HepG2 (cell line): Measurements from ENCODE around the gene SHQ1. TPM values are rescaled to one million over a fixed set of nuclear protein-coding genes. Genes with fewer than 3 reads are reported as not detected.

Experiments
- ATAC-seq: fragments of 200-7000 bp; cut with Tn5 transposase; 3 replicates; pipeline ENCODE4 v1.9.1; 2020; ENCODE audit warnings: mild to moderate bottlenecking, moderate library complexity
- BruUV-seq: library from RNA; stranded (reverse); fragments of 400-500 nt; replicated peaks from 2 replicates; lab custom pipeline; 2021; lab: Mats Ljungman, UMichigan
- CTCF ChIA-PET: fragments of 300-600 bp; formaldehyde crosslinking; extraction: SDS; loops from one replicate; lab custom pipeline; 2021; ENCODE audit warnings: low total read pairs, inconsistent platforms, low intra/inter-chr PET ratio; lab: Yijun Ruan, JAX
- POLR2A ChIA-PET: fragments of 350-600 bp; sonication (Branson Sonifier 250); formaldehyde crosslinking; loops from one replicate; lab custom pipeline; 2020; ENCODE audit warnings: antibody characterized with exemption, inconsistent platforms; lab: Yijun Ruan, JAX
- DNase-seq: peaks from one replicate; pipeline ENCODE4 v3.0.0-alpha.2; 2015; ENCODE audit warnings: low spot score
- FAIRE-seq: peaks from 3 replicates; lab custom pipeline; 2011; peaks lifted over from hg19 to GRCh38; lab: Jason Lieb, UNC
- H2AFZ ChIP-seq: one replicate; pipeline ENCODE4 v1.6.1; 2011; ENCODE audit warnings: low read length, inconsistent platforms
- H3K27ac ChIP-seq: fragments of 300-600 bp; 3 replicates; pipeline ENCODE4 v1.8.0; 2011; ENCODE audit warnings: mixed run types, mild to moderate bottlenecking, mixed read lengths, low read length, inconsistent platforms; ENCODE audit not compliant: insufficient read depth; ENCODE audit errors: extremely low read length
- H3K27me3 ChIP-seq, 2 experiments: fragments of 200-600 bp in 1 of 2; 2 replicates in 1 of 2; 3 replicates in 1 of 2; pipeline versions ENCODE4 v1.6.0 to v1.8.0; 2011; ENCODE audit warnings: low read length in 2 of 2, mild to moderate bottlenecking in 2 of 2, moderate library complexity in 2 of 2, inconsistent platforms in 1 of 2; ENCODE audit not compliant: insufficient read depth in 2 of 2, control insufficient read depth in 1 of 2
- H3K36me3 ChIP-seq, 2 experiments: fragments of 200-600 bp in 1 of 2; replicated peaks in 1 of 2; 2 replicates in 1 of 2; 3 replicates in 1 of 2; pipeline versions ENCODE4 v1.5.1 to v1.8.0; 2011; ENCODE audit warnings: low read length in 2 of 2, inconsistent platforms in 1 of 2; ENCODE audit not compliant: insufficient read depth in 2 of 2, control insufficient read depth in 1 of 2
- H3K4me1 ChIP-seq: 2 replicates; pipeline ENCODE4 v1.5.1; 2012; ENCODE audit warnings: low read length, inconsistent platforms; ENCODE audit not compliant: insufficient read depth
- H3K4me2 ChIP-seq: 2 replicates; pipeline ENCODE4 v1.6.0; 2011; ENCODE audit warnings: low read depth, low read length, inconsistent platforms
- H3K4me3 ChIP-seq, 3 experiments: fragments of 200-600 bp in 1 of 3; sonication (generic), shearing (Covaris generic) in 1 of 3; replicated peaks in 1 of 3; 2 replicates each; pipeline ENCODE4 v1.5.1; 2011 to 2016; ENCODE audit warnings: low read length in 3 of 3, inconsistent platforms in 2 of 3, low read depth in 2 of 3, mild to moderate bottlenecking in 2 of 3, control low read depth in 1 of 3, mixed read lengths in 1 of 3; ENCODE audit not compliant: insufficient read depth in 1 of 3
- H3K79me2 ChIP-seq: one replicate; pipeline ENCODE4 v1.6.1; 2011; ENCODE audit warnings: low read length, inconsistent platforms; ENCODE audit not compliant: insufficient read depth
- H3K9ac ChIP-seq: 2 replicates; pipeline ENCODE4 v1.6.0; 2011; ENCODE audit warnings: mild to moderate bottlenecking, low read depth, low read length, inconsistent platforms; ENCODE audit not compliant: insufficient read depth
- H3K9me3 ChIP-seq: 2 replicates; pipeline ENCODE4 v1.5.1; 2012; ENCODE audit warnings: mild to moderate bottlenecking, low read length
- H4K20me1 ChIP-seq: 2 replicates; pipeline ENCODE4 v1.6.0; 2011; ENCODE audit warnings: inconsistent platforms, mild to moderate bottlenecking, low read length, moderate library complexity; ENCODE audit not compliant: insufficient read depth
- CC2D1A ChIP-seq: sonication (generic); formaldehyde crosslinking; IDR thresholded peaks from 2 replicates; pipeline ENCODE4 v1.8.1; 2023; ENCODE audit warnings: mild to moderate bottlenecking, missing genetic modification reagents
- SIX1 ChIP-seq: sonication (generic); formaldehyde crosslinking; IDR thresholded peaks from 2 replicates; pipeline ENCODE4 v1.4.0; 2020; ENCODE audit warnings: missing genetic modification reagents, borderline replicate concordance
- STAG1 ChIP-seq: sonication (generic); formaldehyde crosslinking; IDR thresholded peaks from 2 replicates; pipeline ENCODE4 v1.4.0; 2020; ENCODE audit warnings: missing genetic modification reagents
- TP53 ChIP-seq: sonication (generic); formaldehyde crosslinking; conservative IDR thresholded peaks from 2 replicates; pipeline ENCODE4 v1.4.0; 2020; ENCODE audit warnings: missing genetic modification reagents
- ZNF317 ChIP-seq: sonication (generic); formaldehyde crosslinking; IDR thresholded peaks from 2 replicates; pipeline ENCODE4 v1.5.0; 2020; ENCODE audit warnings: mild to moderate bottlenecking, missing genetic modification reagents
- ZNF549 ChIP-seq: sonication (generic); formaldehyde crosslinking; IDR thresholded peaks from 2 replicates; pipeline ENCODE4 v1.5.0; 2020; ENCODE audit warnings: missing genetic modification reagents
- ZNF747 ChIP-seq: sonication (generic); formaldehyde crosslinking; IDR thresholded peaks from 2 replicates; pipeline ENCODE4 v1.8.1; 2023; ENCODE audit warnings: missing genetic modification reagents, mild to moderate bottlenecking, borderline replicate concordance
- WGBS: methylation state at CpG from one replicate; pipeline ENCODE4 v1.1.6; 2017; ENCODE audit warnings: low lambda C conversion rate; 5-methylcytosine and 5-hydroxymethylcytosine counted together
- in situ Hi-C: cut with HindIII; loops from 2 replicates; pipeline ENCODE4 v1.10.0; 2017; ENCODE audit warnings: low pct_unique_long_range_greater_than_20kb; ENCODE audit not compliant: extremely low pct_ligation_motif_present
- intact Hi-C: fragments of 100-400 bp; cut with micrococcal nuclease; formaldehyde crosslinking; loops from one replicate; pipeline ENCODE4 v1.10.0; 2022; ENCODE audit not compliant: unreplicated experiment
- polyA plus RNA-seq, 8 experiments: library from polyadenylated mRNA; depleted of rRNA in 3 of 8; stranded (reverse) in 7 of 8; unstranded in 1 of 8; fragments of >200 nt; fragmentation: Illumina TruSeq in 4 of 8; extraction: Trizol in 4 of 8; gene quantifications; 2 replicates each; pipeline versions ENCODE4 v1.2.1 to v1.2.3, GENCODE V29; 2011 to 2016; ENCODE audit warnings: low read depth in 4 of 8, missing spikeins in 1 of 8, mixed read lengths in 1 of 8; ENCODE audit not compliant: insufficient read depth in 1 of 8
- total RNA-seq, 5 experiments: library from RNA; depleted of rRNA; stranded (reverse); fragments of >200 nt; fragmentation: Illumina TruSeq; extraction: Trizol; gene quantifications; 2 replicates each; pipeline ENCODE4 v1.2.3, GENCODE V29; 2016; ENCODE audit warnings: low read depth in 1 of 5
- TF ChIP-seq, protein P1 (sequence below): sonication (generic); formaldehyde crosslinking; IDR thresholded peaks from 2 replicates; pipeline ENCODE4; 2020; ENCODE audit warnings: missing genetic modification reagents, mild to moderate bottlenecking, borderline replicate concordance
- TF ChIP-seq, protein P2 (sequence below): sonication (generic); formaldehyde crosslinking; IDR thresholded peaks from 2 replicates; pipeline ENCODE4 v1.4.0; 2020; ENCODE audit warnings: mild to moderate bottlenecking, missing genetic modification reagents
- TF ChIP-seq, protein P3 (sequence below): sonication (generic); formaldehyde crosslinking; IDR thresholded peaks from 2 replicates; pipeline ENCODE4 v1.8.0; 2022; ENCODE audit warnings: missing genetic modification reagents, mild to moderate bottlenecking, inconsistent platforms, borderline replicate concordance
- TF ChIP-seq, protein P4 (sequence below): sonication (generic); formaldehyde crosslinking; IDR thresholded peaks from 2 replicates; pipeline ENCODE4 v1.8.0; 2023; ENCODE audit warnings: mild to moderate bottlenecking, missing genetic modification reagents

Gene SHQ1
- total and polyA plus RNA-seq, 2 of the 13 experiments (the other 11 are each of a cell fraction or from before 2014, with no cell fraction given), result 5.5 to 20.3 TPM

DNA sequence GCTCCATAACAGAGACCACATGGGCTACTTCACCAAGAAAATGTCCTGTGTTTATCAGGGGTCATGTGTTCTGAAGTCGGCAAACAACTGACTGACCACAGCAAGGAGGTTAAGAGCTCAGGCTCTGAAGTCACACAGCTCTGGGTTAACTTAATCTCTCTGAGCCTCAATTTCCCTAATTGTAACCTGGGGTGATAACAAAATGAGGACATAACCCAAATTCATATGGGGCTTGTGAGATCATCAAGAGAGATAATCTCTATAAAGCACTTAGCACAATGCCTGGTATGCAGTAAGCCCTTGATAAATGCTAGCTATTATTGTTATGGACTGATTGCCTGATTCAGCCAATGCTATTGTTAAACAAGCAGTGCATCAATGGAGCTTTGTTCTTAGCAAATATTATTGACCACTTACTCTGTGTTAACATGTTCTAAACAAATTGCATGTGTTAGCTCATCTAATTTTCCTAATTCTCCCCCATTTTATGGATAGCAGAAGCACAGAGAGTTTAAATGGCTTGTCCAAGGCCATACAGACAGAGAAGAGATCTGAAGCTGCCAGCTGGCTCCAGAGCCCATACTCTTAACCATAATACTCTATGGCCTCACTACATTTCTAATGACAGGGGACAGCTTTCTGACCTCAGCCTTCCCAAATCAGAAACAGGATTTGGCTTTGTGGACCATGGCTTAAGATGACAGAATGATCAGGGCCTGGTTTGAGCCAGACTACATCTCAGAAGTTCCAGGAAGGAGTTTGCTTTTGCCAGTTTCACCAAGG, 78.3 kb downstream of the SHQ1 start (continued):
- TF ChIP-seq ZNF317 (CRISPR knock-in tag) (no peak), CC2D1A (no peak)
- TF ChIP-seq, protein P1, sequence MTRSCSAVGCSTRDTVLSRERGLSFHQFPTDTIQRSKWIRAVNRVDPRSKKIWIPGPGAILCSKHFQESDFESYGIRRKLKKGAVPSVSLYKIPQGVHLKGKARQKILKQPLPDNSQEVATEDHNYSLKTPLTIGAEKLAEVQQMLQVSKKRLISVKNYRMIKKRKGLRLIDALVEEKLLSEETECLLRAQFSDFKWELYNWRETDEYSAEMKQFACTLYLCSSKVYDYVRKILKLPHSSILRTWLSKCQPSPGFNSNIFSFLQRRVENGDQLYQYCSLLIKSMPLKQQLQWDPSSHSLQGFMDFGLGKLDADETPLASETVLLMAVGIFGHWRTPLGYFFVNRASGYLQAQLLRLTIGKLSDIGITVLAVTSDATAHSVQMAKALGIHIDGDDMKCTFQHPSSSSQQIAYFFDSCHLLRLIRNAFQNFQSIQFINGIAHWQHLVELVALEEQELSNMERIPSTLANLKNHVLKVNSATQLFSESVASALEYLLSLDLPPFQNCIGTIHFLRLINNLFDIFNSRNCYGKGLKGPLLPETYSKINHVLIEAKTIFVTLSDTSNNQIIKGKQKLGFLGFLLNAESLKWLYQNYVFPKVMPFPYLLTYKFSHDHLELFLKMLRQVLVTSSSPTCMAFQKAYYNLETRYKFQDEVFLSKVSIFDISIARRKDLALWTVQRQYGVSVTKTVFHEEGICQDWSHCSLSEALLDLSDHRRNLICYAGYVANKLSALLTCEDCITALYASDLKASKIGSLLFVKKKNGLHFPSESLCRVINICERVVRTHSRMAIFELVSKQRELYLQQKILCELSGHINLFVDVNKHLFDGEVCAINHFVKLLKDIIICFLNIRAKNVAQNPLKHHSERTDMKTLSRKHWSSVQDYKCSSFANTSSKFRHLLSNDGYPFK (CRISPR knock-in tag), result no peak
- TF ChIP-seq, protein P2, sequence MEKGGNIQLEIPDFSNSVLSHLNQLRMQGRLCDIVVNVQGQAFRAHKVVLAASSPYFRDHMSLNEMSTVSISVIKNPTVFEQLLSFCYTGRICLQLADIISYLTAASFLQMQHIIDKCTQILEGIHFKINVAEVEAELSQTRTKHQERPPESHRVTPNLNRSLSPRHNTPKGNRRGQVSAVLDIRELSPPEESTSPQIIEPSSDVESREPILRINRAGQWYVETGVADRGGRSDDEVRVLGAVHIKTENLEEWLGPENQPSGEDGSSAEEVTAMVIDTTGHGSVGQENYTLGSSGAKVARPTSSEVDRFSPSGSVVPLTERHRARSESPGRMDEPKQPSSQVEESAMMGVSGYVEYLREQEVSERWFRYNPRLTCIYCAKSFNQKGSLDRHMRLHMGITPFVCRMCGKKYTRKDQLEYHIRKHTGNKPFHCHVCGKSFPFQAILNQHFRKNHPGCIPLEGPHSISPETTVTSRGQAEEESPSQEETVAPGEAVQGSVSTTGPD (CRISPR knock-in tag), result no peak

DNA sequence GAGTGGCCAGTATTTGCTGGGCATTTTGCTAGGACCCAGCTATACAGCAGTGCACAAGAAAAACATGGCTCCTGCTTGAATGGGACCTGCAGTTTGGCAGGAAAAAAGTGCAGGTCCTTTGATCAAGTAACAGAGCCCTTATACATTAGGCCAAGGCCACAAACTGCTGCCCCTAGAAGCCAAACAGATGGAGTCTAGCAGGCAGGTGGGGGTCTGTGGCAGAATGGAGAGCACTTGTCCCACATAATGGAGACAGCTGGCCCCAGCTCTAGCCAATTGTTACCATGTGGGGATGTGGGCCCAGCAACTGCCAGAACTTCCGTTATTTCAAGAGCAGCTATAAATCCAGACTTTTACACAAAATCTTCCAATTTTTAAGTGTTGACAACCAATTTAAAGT, 79.3 kb downstream of the SHQ1 start:
- H3K9ac ChIP-seq, result no peak overlapping the region
- FAIRE-seq (no peak), DNase-seq (no peak), ATAC-seq (no peak)
- H3K79me2 ChIP-seq, result no peaks in the 10 kb centered on the region
- H3K4me3 ChIP-seq, result no peak overlapping the region
- H4K20me1 ChIP-seq, result no peaks in the 10 kb centered on the region
- ChIA-PET POLR2A (no interaction called here), CTCF (no interaction called here)
- no TSS peak for BruUV-seq
- H3K36me3 ChIP-seq, result 0 out of 5 replicates have a peak, but pooled peaks cover 0 to 6% of the 10 kb centered on the region in 2 experiments
- H3K4me1 ChIP-seq, result no peaks in the 10 kb centered on the region
- no peak for TF ChIP-seq TP53 (CRISPR knock-in tag)
- TF ChIP-seq, protein P1 (CRISPR knock-in tag), result no peak
- TF ChIP-seq, protein P3, sequence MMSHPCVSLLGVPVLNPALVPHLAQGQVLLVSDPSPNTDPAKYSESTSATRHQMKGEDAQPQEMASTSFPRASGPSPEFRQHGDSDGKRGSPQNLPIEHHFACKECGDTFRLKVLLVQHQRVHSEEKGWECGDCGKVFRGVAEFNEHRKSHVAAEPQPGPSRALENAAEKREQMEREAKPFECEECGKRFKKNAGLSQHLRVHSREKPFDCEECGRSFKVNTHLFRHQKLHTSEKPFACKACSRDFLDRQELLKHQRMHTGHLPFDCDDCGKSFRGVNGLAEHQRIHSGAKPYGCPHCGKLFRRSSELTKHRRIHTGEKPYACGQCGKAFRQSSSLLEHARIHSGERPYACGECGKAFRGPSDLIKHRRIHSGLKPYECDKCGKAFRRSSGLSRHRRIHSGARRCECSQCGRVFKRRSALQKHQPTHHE (CRISPR knock-in tag), result no peak
- no peak for TF ChIP-seq SIX1 (CRISPR knock-in tag)
- no peak for TF ChIP-seq ZNF549
- TF ChIP-seq, protein P4, sequence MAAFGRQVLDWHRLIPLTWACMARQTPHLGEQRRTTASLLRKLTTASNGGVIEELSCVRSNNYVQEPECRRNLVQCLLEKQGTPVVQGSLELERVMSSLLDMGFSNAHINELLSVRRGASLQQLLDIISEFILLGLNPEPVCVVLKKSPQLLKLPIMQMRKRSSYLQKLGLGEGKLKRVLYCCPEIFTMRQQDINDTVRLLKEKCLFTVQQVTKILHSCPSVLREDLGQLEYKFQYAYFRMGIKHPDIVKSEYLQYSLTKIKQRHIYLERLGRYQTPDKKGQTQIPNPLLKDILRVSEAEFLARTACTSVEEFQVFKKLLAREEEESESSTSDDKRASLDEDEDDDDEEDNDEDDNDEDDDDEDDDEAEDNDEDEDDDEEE, result no peak
- no peak for TF ChIP-seq ZNF747
- no peak for TF ChIP-seq STAG1 (CRISPR knock-in tag)
- H2AFZ ChIP-seq, result no peak overlapping the region
- in situ Hi-C loops (no loop called here), intact Hi-C loops (no loop called here)
- no peak overlapping the region for H3K4me2 ChIP-seq
- WGBS, result 88% methylated on average over 1 of the region's 1 CpG
- H3K27me3 ChIP-seq, result no peaks in the 10 kb centered on the region
- no peaks in the 10 kb centered on the region for H3K9me3 ChIP-seq
- H3K27ac ChIP-seq, result no peak overlapping the region
